Chondrocyte (in vitro differentiated cells): Measurements from ENCODE around the gene NCF4. TPM values are rescaled to one million over a fixed set of nuclear protein-coding genes. Genes with fewer than 3 reads are reported as not detected.
A peak's percentile ranks its signal among the peaks of the same experiment; 100 is the strongest.

Source experiments
- DNase-seq: peaks from one replicate; pipeline ENCODE4 v3.0.0; 2021; ENCODE audit warnings: mixed read lengths, low spot score
- H3K27ac Mint-ChIP-seq: one replicate; pipeline ENCODE4 v1.8.0; 2021; ENCODE audit warnings: mild to moderate bottlenecking, moderate library complexity, mixed read lengths; ENCODE audit not compliant: unreplicated experiment
- H3K27me3 Mint-ChIP-seq: 2 replicates; pipeline ENCODE4 v1.8.0; 2021; ENCODE audit warnings: low read depth, mixed read lengths
- H3K36me3 Mint-ChIP-seq: 2 replicates; pipeline ENCODE4 v1.8.0; 2021; ENCODE audit warnings: low read depth, mixed read lengths
- H3K4me1 Mint-ChIP-seq: 2 replicates; pipeline ENCODE4 v1.8.0; 2021; ENCODE audit warnings: low read depth, mild to moderate bottlenecking, mixed read lengths
- H3K4me3 Mint-ChIP-seq: one replicate; pipeline ENCODE4 v1.8.0; 2021; ENCODE audit warnings: mild to moderate bottlenecking, moderate library complexity, mixed read lengths; ENCODE audit not compliant: unreplicated experiment
- H3K9me3 Mint-ChIP-seq: 2 replicates; pipeline ENCODE4 v1.8.0; 2021; ENCODE audit warnings: low read depth, mixed read lengths
- CTCF ChIP-seq: fragments of 200-600 bp; sonication (generic); IDR thresholded peaks from 2 replicates; pipeline ENCODE4 v1.5.0; 2021; ENCODE audit warnings: antibody characterized with exemption, mild to moderate bottlenecking, moderate library complexity
- total RNA-seq: library from RNA; stranded (reverse); gene quantifications from 3 replicates; pipeline ENCODE4 v1.2.1, GENCODE V29; 2021

NCF4 gene
- total RNA-seq, 1 donor from 2014 or later = not detected

GRCh38 chr22:36900880-36901279 is 40.1 kb downstream of the NCF4 start:
- Mint-ChIP-seq H3K9me3 (peaks cover 9% of the 10 kb centered on the region), H3K27me3 (peaks cover 44% of the 10 kb centered on the region), H3K36me3 (peaks cover 1% of the 10 kb centered on the region), H3K27ac (no peak overlapping the region), H3K4me1 (no peaks in the 10 kb centered on the region), H3K4me3 (no peak overlapping the region)
- no peak for DNase-seq
- TF ChIP-seq CTCF = no peak

- no peak overlapping the region for H3K27ac Mint-ChIP-seq
- peaks cover 9% of the 10 kb centered on the region for H3K9me3 Mint-ChIP-seq
- no peaks in the 10 kb centered on the region for H3K4me1 Mint-ChIP-seq
- peaks cover 1% of the 10 kb centered on the region for H3K36me3 Mint-ChIP-seq
- no peak overlapping the region for H3K4me3 Mint-ChIP-seq
- H3K27me3 Mint-ChIP-seq = peaks cover 42% of the 10 kb centered on the region
- no peak for TF ChIP-seq CTCF
- DNase-seq = no peak
Observed at GRCh38 chr22:36901411-36902142, 40.8 kb downstream of the NCF4 start.

GRCh38 chr22:36902143-36902926 is 41.5 kb downstream of the NCF4 start:
- Mint-ChIP-seq H3K9me3 (peaks cover 6% of the 10 kb centered on the region), H3K27ac (no peak overlapping the region), H3K4me1 (peaks cover 2% of the 10 kb centered on the region), H3K4me3 (no peak overlapping the region), H3K27me3 (peaks cover 35% of the 10 kb centered on the region), H3K36me3 (peaks cover 1% of the 10 kb centered on the region)
- no peak for TF ChIP-seq CTCF
- no peak for DNase-seq

GRCh38 chr22:36904260-36904880 is 43.6 kb downstream of the NCF4 start:
- TF ChIP-seq CTCF = peak; percentile 35
- peaks cover 23% of the 10 kb centered on the region for H3K27me3 Mint-ChIP-seq

More at GRCh38 chr22:36904260-36904880, 43.6 kb downstream of the NCF4 start:
- DNase-seq = no peak
- Mint-ChIP-seq H3K27ac (no peak overlapping the region), H3K9me3 (peaks cover 3% of the 10 kb centered on the region), H3K4me1 (peaks cover 6% of the 10 kb centered on the region), H3K36me3 (peaks cover 1% of the 10 kb centered on the region), H3K4me3 (no peak overlapping the region)
